Measurements from ENCODE around the gene ZNF804A.

ZNF804A gene

GRCh38 chr2:184849516-184849915 lies 251.2 kb downstream of the ZNF804A start:
- Histone ChIP-seq H3K9ac (ENCODE audit: low read depth, low read length) (no peak overlapping the region), H4K20me1 (ENCODE audit: insufficient read depth, low read length) (no peaks in the 10 kb centered on the region), H2AFZ (ENCODE audit: low read depth, low read length) (no peak overlapping the region), H3K9me3 (ENCODE audit: insufficient read depth, low read length, severe bottlenecking) (no peaks in the 10 kb centered on the region), H3K79me2 (ENCODE audit: insufficient read depth, low read length) (no peaks in the 10 kb centered on the region), H3K27me3 (ENCODE audit: insufficient read depth, low read length, poor library complexity) (no peaks in the 10 kb centered on the region), H3K36me3 (ENCODE audit: insufficient read depth, low read length) (no peaks in the 10 kb centered on the region), H3K4me3 (ENCODE audit: low read depth in 1 of 2, low read length in 2 of 2) (no peak overlapping the region), H3K27ac (ENCODE audit: low read length) (no peak overlapping the region), H3K4me1 (ENCODE audit: insufficient read depth, low read length) (no peaks in the 10 kb centered on the region), H3K4me2 (ENCODE audit: insufficient read depth, low read length) (no peak overlapping the region)
- DNase-seq (no peak), ATAC-seq (ENCODE audit: insufficient read depth, low read depth) (no peak)
- no peak for TF ChIP-seq EZH2 (IDR thresholded peaks at IDR 0.05; ENCODE audit: borderline replicate concordance, low read depth, low read length, severe bottlenecking)
- TF ChIP-seq CTCF (IDR thresholded peaks at IDR 0.05; ENCODE audit: borderline replicate concordance, extremely low read depth, low read length, poor library complexity, severe bottlenecking): no peak

DNA sequence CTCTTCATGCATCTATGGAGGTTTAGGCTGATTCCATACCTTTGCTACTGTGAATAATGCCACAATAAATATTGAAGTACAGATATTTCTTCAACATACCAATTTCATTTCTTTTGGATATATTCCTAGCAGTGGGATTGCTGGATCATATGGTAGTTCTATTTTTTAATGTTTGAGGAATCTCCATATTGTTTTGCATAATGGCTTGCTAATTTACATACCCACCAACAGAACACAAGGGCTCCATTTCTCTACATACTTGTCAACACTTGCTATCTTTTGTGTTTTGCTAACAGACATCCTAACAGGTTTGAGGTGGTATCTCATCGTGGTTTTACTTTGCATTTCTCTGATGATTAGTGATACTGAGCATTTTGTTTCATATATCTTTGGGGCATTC lies 253.2 kb downstream of the ZNF804A start:
- Histone ChIP-seq H3K27me3 (ENCODE audit: insufficient read depth, low read length, poor library complexity) (no peaks in the 10 kb centered on the region), H3K4me3 (ENCODE audit: low read depth in 1 of 2, low read length in 2 of 2) (no peak overlapping the region), H3K79me2 (ENCODE audit: insufficient read depth, low read length) (no peaks in the 10 kb centered on the region), H2AFZ (ENCODE audit: low read depth, low read length) (no peak overlapping the region), H3K4me2 (ENCODE audit: insufficient read depth, low read length) (no peak overlapping the region), H3K9ac (ENCODE audit: low read depth, low read length) (no peak overlapping the region), H3K4me1 (ENCODE audit: insufficient read depth, low read length) (no peaks in the 10 kb centered on the region), H4K20me1 (ENCODE audit: insufficient read depth, low read length) (no peaks in the 10 kb centered on the region), H3K9me3 (ENCODE audit: insufficient read depth, low read length, severe bottlenecking) (no peaks in the 10 kb centered on the region), H3K36me3 (ENCODE audit: insufficient read depth, low read length) (no peaks in the 10 kb centered on the region), H3K27ac (ENCODE audit: low read length) (no peak overlapping the region)
- DNase-seq (no peak), ATAC-seq (ENCODE audit: insufficient read depth, low read depth) (no peak)
- no peak for TF ChIP-seq CTCF (IDR thresholded peaks at IDR 0.05; ENCODE audit: borderline replicate concordance, extremely low read depth, low read length, poor library complexity, severe bottlenecking)
- TF ChIP-seq EZH2 (IDR thresholded peaks at IDR 0.05; ENCODE audit: borderline replicate concordance, low read depth, low read length, severe bottlenecking): no peak

GRCh38 chr2:184859187-184859586 lies 260.9 kb downstream of the ZNF804A start:
- Histone ChIP-seq H3K4me2 (ENCODE audit: insufficient read depth, low read length) (no peak overlapping the region), H3K27ac (ENCODE audit: low read length) (no peak overlapping the region), H3K79me2 (ENCODE audit: insufficient read depth, low read length) (no peaks in the 10 kb centered on the region)

More at GRCh38 chr2:184859187-184859586, 260.9 kb downstream of the ZNF804A start:
- no peak for TF ChIP-seq EZH2 (IDR thresholded peaks at IDR 0.05; ENCODE audit: borderline replicate concordance, low read depth, low read length, severe bottlenecking)
- no peak for TF ChIP-seq CTCF (IDR thresholded peaks at IDR 0.05; ENCODE audit: borderline replicate concordance, extremely low read depth, low read length, poor library complexity, severe bottlenecking)
- ATAC-seq (ENCODE audit: insufficient read depth, low read depth): no peak
- no peaks in the 10 kb centered on the region for H3K27me3 ChIP-seq (ENCODE audit: insufficient read depth, low read length, poor library complexity)
- H3K4me3 ChIP-seq (ENCODE audit: low read depth in 1 of 2, low read length in 2 of 2): no peak overlapping the region
- no peaks in the 10 kb centered on the region for H3K36me3 ChIP-seq (ENCODE audit: insufficient read depth, low read length)
- no peak overlapping the region for H2AFZ ChIP-seq (ENCODE audit: low read depth, low read length)
- no peak overlapping the region for H3K9ac ChIP-seq (ENCODE audit: low read depth, low read length)
- H4K20me1 ChIP-seq (ENCODE audit: insufficient read depth, low read length): no peaks in the 10 kb centered on the region
- H3K4me1 ChIP-seq (ENCODE audit: insufficient read depth, low read length): no peaks in the 10 kb centered on the region
- H3K9me3 ChIP-seq (ENCODE audit: insufficient read depth, low read length, severe bottlenecking): peaks cover 14% of the 10 kb centered on the region
- DNase-seq: no peak
